Activated T-helper 1 cell treated with anti-CD3 and anti-CD28 coated beads, Interleukin-2, amount 50 U/mL, for 16 hours (primary cell): Measurements from ENCODE around the gene LLGL1.
A peak's percentile ranks its signal among the peaks of the same experiment; 100 is the strongest.
"Not testable (repeated sequence)": the region's sequence is repeated elsewhere in the genome, so short reads cannot be mapped to it uniquely, and the experiment has no call there.

Source experiments
- DNase-seq, 2 donors: peaks; one replicate each; pipeline ENCODE4 v3.0.0-alpha.2; 2020; ENCODE audit warnings: low read depth in 1 of 2, low spot score in 1 of 2

Gene LLGL1

GRCh38 chr17:18194394-18194793, 31.0 kb upstream of the LLGL1 start:
- DNase-seq, result no peak

DNA sequence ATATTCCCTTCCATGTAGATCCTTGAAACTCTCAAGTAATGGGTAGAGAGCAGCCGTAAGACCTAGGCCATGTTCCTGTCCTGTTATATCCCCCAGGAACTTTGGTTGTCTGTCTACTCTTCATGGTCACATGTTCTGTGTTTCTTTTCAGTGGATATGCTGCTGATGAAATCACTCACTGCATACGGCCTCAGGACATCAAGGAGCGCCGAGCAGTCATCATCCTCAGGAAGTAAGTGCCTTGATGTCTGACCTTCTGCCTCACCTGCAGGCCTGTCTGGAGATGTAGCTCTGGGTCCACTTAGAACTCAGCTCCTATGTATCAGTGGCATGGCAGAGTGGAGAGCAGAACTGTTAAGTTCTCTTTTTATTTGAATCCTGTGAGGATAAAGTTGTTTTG, 30.6 kb upstream of the LLGL1 start:
- no peak for DNase-seq

GRCh38 chr17:18195246-18195645, 30.2 kb upstream of the LLGL1 start:
- DNase-seq, result no peak

- no peak for DNase-seq
These were observed 27.8 kb upstream of the LLGL1 start for GRCh38 chr17:18197535-18198194.

DNA sequence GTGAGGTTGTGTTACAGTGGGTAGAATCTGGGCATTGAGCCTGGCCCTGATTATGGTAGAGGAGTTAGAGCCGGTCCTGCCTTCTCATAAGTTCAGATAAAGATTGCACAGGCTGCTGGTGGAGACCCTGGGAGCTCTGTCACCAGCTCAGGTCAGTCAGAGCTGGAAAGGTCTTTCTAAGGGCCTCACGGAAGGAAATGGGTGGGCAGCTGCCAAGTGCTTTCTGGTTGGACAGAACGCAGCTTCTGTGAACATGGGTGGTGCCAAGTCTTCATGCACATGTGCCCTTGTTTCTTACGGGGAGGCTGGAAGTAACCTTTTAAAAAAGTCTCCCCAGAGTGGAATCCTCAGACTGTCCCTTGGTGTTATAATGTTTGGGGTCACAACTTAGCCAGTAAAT, 26.9 kb upstream of the LLGL1 start:
- no peak for DNase-seq

DNA sequence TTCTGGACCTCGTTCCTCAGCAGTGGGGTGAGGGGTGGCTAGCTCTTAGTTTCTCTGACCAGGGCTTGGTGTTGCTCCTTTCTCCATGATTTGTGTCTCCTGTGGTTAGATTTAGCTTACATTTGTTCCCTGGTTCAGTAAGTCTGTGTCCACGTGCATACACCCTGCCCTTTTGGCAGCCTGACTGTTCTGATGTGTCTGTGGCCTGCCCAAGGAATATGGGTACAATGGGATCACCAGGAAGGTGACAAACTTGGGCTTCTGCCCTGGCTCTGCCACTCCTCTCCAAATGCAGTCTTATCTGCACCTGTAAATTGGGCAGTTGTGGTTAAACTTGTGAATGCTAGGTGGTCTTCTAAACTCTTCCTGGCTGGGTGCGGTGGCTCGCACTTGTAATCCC, 24.3 kb upstream of the LLGL1 start:
- no peak for DNase-seq

GRCh38 chr17:18203308-18203707, 22.1 kb upstream of the LLGL1 start:
- no peak for DNase-seq

DNA sequence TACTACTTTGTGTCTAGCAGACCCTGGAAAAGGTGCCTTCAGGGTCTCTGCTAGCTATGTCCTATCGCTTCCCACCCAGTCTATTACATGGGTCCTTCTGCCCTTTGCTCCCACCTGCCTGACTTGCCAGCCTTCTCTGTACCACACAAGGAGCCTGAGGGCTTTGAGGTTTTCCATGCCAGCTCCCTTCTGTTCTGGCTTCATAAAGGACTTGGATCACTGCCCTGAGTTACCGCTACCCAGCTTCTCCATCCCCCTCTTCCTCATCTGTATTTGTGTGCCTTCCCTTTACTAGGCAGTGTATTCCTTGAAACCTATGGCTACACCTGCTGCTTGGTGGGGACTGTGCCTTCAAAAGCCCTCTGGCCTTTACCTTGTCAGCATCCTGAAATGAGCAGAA, 19.6 kb upstream of the LLGL1 start:
- no peak for DNase-seq

DNA sequence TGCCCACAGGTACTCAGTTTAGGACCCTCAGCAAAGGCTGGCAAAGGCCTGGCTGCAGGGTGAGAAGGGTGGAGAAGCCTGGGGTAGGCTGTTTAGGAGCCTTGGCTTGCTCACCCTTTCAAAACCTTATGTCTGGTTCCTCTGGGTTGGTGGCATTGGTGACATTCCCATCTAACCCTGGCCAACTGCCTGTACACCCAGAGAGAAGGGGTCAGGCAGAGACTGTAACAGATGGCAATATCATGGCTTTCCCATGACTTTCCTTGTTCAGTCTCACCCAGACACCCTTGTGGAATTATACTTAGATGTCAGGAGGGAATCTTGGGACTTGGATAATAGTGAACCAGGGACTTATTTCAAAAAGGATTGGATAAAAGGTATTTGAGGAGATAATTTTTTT, 18.5 kb upstream of the LLGL1 start:
- DNase-seq, result no peak

- DNase-seq, result no peak
These were observed 17.3 kb upstream of the LLGL1 start for GRCh38 chr17:18208092-18208491.

GRCh38 chr17:18213666-18214270, 11.7 kb upstream of the LLGL1 start:
- DNase-seq, result no peak

DNA sequence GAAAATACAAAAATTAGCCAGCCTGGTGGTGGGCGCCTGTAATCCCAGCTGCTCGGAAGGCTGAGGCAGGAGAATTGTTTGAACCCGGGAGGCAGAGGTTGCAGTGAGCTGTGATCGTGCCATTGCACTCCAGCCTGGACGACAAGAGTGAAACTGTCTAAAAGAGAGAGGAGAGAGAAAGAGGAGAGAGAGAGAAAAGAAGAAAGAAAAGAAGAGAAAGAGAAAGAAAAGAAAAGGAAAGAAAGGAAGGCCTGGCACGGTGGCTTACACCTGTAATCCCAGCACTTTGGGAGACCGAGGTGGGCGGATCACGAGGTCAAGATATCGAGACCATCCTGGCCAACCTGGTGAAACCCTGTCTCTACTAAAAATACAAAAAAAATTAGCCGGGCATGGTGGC, 8.5 kb upstream of the LLGL1 start:
- not testable (repeated sequence) for DNase-seq

DNA sequence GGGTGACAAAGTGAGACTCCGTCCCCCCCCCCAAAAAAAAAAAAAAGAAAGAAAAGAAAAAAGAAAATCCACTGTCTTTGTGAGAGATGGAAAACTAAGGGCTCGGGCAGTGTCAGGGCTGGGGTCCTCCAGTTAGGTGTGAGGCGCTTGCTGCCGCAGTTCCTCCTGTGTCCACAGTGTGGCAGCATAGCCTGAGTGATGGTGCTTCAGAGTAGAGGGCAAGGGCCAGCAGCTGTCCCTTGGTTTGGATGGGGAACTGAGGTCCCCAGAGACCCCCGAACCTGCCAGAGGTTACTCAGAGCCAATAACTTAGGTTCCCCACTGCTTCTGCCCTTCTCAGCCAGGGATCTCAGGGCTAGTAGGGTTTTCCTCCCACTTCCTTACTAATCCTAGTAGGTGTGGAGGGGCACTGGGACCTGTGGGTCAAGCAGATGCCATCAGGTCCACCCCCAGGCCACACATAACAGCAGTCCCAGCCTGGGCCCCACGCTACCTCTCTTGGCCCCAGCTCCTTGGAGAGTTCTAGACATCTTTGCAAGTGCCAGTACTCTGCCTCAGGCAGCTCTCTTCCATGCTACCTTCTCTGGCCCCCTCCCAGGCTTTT, 7.9 kb upstream of the LLGL1 start:
- DNase-seq, result peak; percentile 46 to 52

- DNase-seq, result no peak
These were observed 6.5 kb upstream of the LLGL1 start for GRCh38 chr17:18218756-18219415.

DNA sequence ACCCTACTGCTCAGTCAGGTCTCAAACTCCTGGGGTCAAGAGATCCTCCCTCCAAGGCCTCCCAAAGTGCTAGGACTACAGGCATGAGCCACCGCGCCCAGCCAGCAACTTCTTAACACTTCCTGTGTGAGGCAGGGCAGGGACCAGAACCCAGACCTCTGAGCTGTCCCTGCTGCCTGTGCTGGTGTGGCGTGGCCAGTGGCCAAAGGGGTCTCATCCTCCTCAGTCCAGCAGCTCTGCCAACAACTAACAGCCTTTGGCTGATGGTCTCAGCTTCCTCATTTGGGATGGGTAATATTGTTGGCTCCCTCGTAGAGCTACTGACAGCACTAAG, 1.4 kb upstream of the LLGL1 start:
- no peak for DNase-seq

DNA sequence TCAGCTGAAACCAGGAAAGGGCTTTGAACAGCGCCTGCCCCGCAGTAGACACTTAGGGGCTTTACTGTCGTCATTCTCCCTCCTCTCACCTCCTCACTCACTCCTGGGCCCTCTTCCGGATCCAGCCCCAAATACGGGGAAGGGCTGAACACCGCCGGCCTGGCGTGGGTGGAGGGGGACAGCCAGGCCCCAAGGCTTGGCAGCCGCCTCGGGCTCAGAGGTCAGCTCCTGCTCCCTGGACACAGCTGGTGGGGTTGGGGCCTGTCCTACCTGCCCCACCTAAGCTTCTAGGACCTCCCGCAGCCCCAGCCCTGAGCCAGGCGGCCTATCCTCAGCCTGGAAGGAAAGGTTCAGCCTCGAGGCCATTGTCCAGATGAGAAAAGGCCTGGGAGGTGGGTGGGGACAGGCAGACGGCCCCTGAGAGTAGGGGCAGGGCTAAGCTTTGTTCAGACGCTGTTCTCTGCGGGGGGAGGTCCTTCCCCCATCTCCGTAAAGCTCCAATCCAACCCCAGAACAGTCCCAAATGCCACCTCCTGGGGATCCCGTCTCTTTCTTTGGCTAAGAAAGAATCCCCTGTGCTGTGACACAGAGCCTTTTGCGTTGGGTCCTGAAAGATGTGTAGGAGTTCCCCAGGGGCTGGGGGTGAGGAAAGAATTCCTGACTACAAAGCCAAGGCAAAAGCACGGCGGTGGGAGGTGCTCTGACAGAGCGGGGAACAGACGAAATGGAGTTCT, 881 bp upstream of the LLGL1 start:
- no peak for DNase-seq

- DNase-seq, result no peak
These were observed 328 bp downstream of the LLGL1 start for GRCh38 chr17:18225642-18226283.

- no peak for DNase-seq
These were observed 980 bp downstream of the LLGL1 start for GRCh38 chr17:18226284-18226945.

DNA sequence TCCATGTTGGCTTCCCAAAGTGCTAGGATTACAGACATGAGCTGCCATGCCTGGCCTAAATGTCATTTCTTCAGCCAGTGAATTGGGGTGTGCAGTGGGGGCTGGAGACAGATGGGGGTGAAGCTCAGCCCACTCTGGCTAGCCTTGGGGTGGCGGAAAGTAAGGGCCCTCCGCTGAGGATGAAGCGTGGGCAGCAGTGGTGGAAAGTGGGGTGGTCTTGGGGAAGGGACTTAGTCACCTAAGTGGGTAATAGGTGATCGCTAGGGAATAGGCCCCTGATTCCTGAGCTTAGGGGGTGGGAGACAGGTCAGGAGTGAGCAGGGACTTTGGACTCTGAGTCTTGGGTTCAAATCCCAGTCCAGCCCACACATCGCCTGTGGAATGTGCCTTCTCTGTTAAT, 2.2 kb downstream of the LLGL1 start:
- no peak for DNase-seq

- DNase-seq, result no peak
These were observed 2.8 kb downstream of the LLGL1 start for GRCh38 chr17:18228176-18228682.

DNA sequence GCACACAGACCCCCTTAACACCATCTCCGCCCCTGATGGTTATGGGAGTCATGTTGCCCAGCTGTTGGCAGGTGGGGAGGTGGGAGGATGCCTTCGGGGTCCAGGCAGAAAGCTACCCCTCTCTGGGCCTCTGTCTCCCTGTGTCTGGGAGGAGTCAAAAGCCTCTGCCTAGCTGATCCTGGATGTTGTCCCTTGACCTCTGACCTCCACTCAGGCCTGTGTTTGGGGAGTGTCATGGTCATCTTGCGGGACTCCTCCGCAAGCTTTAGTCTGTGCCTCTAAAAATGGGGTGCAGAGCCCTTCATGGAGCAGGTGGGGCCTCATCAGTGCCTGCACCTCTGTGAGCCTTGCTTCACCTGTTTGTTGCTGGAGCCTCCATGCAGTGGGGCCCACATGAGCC, 3.8 kb downstream of the LLGL1 start:
- DNase-seq, result no peak
